ENCODE measurements around the gene TMEM115.

- TF ChIP-seq POLR2A (IDR thresholded peaks at IDR 0.05; ENCODE audit: extremely low read depth, insufficient read length) (no peak), CTCF (IDR thresholded peaks at IDR 0.05; ENCODE audit: low read depth, low read length) (no peak)
- TF ChIP-seq, protein P1, sequence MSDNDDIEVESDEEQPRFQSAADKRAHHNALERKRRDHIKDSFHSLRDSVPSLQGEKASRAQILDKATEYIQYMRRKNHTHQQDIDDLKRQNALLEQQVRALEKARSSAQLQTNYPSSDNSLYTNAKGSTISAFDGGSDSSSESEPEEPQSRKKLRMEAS (IDR thresholded peaks at IDR 0.05; ENCODE audit: low read depth, low read length): no peak
Observed at GRCh38 chr3:50364573-50365079, 5.3 kb upstream of the TMEM115 start.

All from NB4 (cell line).